Gastrocnemius medialis (tissue), 4 donors: ENCODE results near the gene ADAMTS8.

Experiments used
- POLR2A ChIP-seq, 2 donors: fragments of 450-650 bp; IDR thresholded peaks; one replicate each; pipeline ENCODE4 v1.6.1; 2017; ENCODE audit warnings: antibody characterized with exemption in 2 of 2, mild to moderate bottlenecking in 2 of 2, moderate library complexity in 2 of 2
- TF ChIP-seq, protein P1 (sequence below), 5 experiments: fragments of 450-650 bp in 3 of 5; fragments of 200-600 bp in 2 of 5; sonication (generic) in 2 of 5; IDR thresholded peaks in 4 of 5; conservative IDR thresholded peaks in 1 of 5; 1 replicate in 4 of 5; 2 replicates in 1 of 5; pipeline ENCODE4 v1.5.1; 2016 to 2019; ENCODE audit warnings: antibody characterized with exemption in 5 of 5, mild to moderate bottlenecking in 3 of 5, moderate library complexity in 3 of 5

DNA sequence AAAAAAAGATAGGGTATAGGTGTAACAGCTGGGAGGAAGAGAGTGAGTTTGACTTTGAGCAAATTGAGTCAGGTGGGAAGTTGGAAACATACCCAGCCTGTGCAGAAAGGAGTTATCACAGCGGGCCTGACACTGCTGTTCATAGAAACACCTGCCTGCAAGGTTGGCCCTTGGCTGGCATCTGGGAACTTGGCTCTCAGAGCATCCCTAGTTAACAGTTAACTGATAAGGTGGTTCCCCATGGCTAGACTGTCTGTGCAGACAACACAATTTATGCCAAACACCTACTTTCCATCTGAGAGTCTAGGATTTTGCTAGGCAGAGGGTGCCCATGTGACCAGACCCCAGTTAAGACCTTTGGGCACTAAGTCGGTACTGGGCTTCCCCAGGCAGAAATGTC is 31.4 kb downstream of the ADAMTS8 start:
- TF ChIP-seq, protein P1, sequence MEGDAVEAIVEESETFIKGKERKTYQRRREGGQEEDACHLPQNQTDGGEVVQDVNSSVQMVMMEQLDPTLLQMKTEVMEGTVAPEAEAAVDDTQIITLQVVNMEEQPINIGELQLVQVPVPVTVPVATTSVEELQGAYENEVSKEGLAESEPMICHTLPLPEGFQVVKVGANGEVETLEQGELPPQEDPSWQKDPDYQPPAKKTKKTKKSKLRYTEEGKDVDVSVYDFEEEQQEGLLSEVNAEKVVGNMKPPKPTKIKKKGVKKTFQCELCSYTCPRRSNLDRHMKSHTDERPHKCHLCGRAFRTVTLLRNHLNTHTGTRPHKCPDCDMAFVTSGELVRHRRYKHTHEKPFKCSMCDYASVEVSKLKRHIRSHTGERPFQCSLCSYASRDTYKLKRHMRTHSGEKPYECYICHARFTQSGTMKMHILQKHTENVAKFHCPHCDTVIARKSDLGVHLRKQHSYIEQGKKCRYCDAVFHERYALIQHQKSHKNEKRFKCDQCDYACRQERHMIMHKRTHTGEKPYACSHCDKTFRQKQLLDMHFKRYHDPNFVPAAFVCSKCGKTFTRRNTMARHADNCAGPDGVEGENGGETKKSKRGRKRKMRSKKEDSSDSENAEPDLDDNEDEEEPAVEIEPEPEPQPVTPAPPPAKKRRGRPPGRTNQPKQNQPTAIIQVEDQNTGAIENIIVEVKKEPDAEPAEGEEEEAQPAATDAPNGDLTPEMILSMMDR (IDR thresholded peaks at IDR 0.05 in 4 of 5, conservative IDR thresholded peaks at IDR 0.05 in 1 of 5), result no peak
- no peak for TF ChIP-seq POLR2A (IDR thresholded peaks at IDR 0.05)
